Measurements from ENCODE around the gene FEZ2. TPM values are rescaled to one million over a fixed set of nuclear protein-coding genes. Genes with fewer than 3 reads are reported as not detected.

The FEZ2 gene
- total and polyA plus RNA-seq, 2 of the 8 experiments (the other 6 are each of a cell fraction or from before 2014, with no cell fraction given): 7.5 to 16.4 TPM

DNA sequence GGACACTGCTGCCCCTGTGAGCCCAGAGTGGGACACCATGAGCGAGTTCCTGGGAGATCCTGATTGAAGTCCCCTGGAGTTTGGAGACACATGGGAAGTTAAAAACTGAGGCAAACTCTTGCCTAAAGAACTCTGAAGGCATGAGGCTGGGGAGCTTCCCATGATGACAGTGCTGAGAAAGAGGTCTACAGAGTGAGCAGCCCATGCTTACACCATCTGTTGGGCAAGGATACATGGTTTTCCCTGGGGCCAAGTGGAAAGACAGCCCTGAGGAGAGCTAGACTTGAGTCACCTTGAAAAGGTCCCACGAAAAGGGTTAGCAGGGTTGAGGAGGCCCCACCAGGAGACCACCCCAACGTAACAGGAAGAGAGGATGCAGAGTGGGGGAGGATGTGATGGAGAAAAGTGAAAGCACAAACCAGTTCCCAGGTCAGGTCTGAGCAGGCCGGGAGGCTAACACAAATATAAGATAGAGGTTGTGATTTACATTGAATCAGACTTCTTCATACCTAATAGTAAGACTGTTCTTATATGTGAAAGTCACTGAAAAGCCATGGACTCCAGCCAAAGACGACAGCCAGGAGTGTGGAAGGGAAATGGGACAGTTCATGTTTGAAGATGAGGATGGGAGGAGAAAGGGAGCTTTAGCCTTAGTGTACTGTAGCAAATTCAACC lies 13.5 kb upstream of the FEZ2 start:
- H2AK5ac ChIP-seq (ENCODE audit: low read depth, low read length): no peak overlapping the region
- no peak overlapping the region for H2BK12ac ChIP-seq (ENCODE audit: low read depth, low read length)
- H3K36me3 ChIP-seq (ENCODE audit: control insufficient read depth in 2 of 4, insufficient read depth in 4 of 4, low read length in 3 of 4): no peaks in the 10 kb centered on the region
- 0 out of 2 replicates have a peak, but pooled peaks cover 2% of the 10 kb centered on the region for H3K79me1 ChIP-seq (ENCODE audit: low read depth, low read length)
- H3K4me1 ChIP-seq (replicated peaks in 1 of 4; ENCODE audit: control insufficient read depth in 3 of 4, insufficient read depth in 4 of 4, low read length in 3 of 4): peaks cover 0 to 10% (median 3%) of the 10 kb centered on the region in 4 experiments; a peak in 3 of 7 replicates
- H3K14ac ChIP-seq (ENCODE audit: insufficient read length): no peak overlapping the region
- no peak overlapping the region for H3K9ac ChIP-seq (replicated peaks in 1 of 4; ENCODE audit: extremely low read depth in 1 of 4, low read depth in 3 of 4, low read length in 3 of 4)
- H3K79me2 ChIP-seq (ENCODE audit: control insufficient read depth in 1 of 2, insufficient read depth in 2 of 2, low read length in 2 of 2): no peaks in the 10 kb centered on the region
- H2BK20ac ChIP-seq (ENCODE audit: low read length): no peak overlapping the region
- no peak overlapping the region for H4K8ac ChIP-seq (ENCODE audit: extremely low read depth, insufficient read depth, low read length)
- no peak overlapping the region for H2BK120ac ChIP-seq (replicated peaks; ENCODE audit: low read depth, low read length)
- no peak overlapping the region for H3K27ac ChIP-seq (ENCODE audit: low read depth, low read length)
- H3K4ac ChIP-seq (replicated peaks; ENCODE audit: insufficient read length, low read depth, low read length): no peak overlapping the region
- H3K27me3 ChIP-seq (replicated peaks in 1 of 4; ENCODE audit: control insufficient read depth in 3 of 4, extremely low read depth in 1 of 4, insufficient read depth in 3 of 4, low read length in 3 of 4): no peaks in the 10 kb centered on the region
- no peak overlapping the region for H4K5ac ChIP-seq (ENCODE audit: insufficient read length, low read depth, low read length)
- no peak overlapping the region for H3K23ac ChIP-seq (ENCODE audit: insufficient read length)
- no peak overlapping the region for H3K56ac ChIP-seq (replicated peaks; ENCODE audit: insufficient read length, low read depth, low read length)
- WGBS, 2 experiments (ENCODE audit: extremely low coverage in 1 of 2, insufficient coverage in 1 of 2, insufficient read length in 1 of 2, insufficient replicate concordance in 2 of 2, low coverage in 1 of 2, low lambda C conversion rate in 2 of 2, missing lambda C conversion rate in 1 of 2): 78% methylated on average over 5 of the region's 5 CpGs; no CpG with 5 or more reads in 1 of the 2 experiments
- H2AFZ ChIP-seq (ENCODE audit: low read length): no peak overlapping the region
- no peak overlapping the region for H3K4me2 ChIP-seq (ENCODE audit: insufficient read depth in 1 of 2, low read depth in 2 of 2, low read length in 2 of 2)
- no peak overlapping the region for H3K18ac ChIP-seq (ENCODE audit: extremely low read depth, low read length)
- H4K20me1 ChIP-seq (replicated peaks in 1 of 2; ENCODE audit: control insufficient read depth in 1 of 2, insufficient read depth in 2 of 2, low read length in 2 of 2): no peaks in the 10 kb centered on the region
- H3K4me3 ChIP-seq (ENCODE audit: extremely low read depth in 1 of 4, insufficient read depth in 2 of 4, low read depth in 3 of 4, low read length in 4 of 4): no peak overlapping the region
- H4K91ac ChIP-seq (replicated peaks; ENCODE audit: insufficient read length, low read length): no peak overlapping the region
- ChIA-PET POLR2A (ENCODE audit: partially characterized antibody) (interaction anchor here (0.6 kb wide), 1 partner anchor 1409 kb away, joined by 3 read pairs; no protein-coding TSS in a partner anchor), CTCF (ENCODE audit: partially characterized antibody) (interaction anchor here (0.6 to 1.4 kb wide), 2 partner anchors 24 to 80 kb away, joined by 3 to 4 read pairs; no protein-coding TSS in a partner anchor)
- DNase-seq (ENCODE audit: low read depth in 1 of 2, low spot score in 2 of 2): no peak
- no peaks in the 10 kb centered on the region for H3K9me3 ChIP-seq (ENCODE audit: insufficient read depth in 2 of 2, low read depth in 1 of 2, low read length in 1 of 2)
- H2BK15ac ChIP-seq (ENCODE audit: low read length): no peak overlapping the region
- FAIRE-seq: no peak
- no peaks in the 10 kb centered on the region for H3K23me2 ChIP-seq (ENCODE audit: low read depth, low read length)
- H2BK5ac ChIP-seq (ENCODE audit: low read depth, low read length): no peak overlapping the region
- TF ChIP-seq KDM4A (IDR thresholded peaks at IDR 0.05; ENCODE audit: low read depth, low read length, severe bottlenecking) (no peak), SIN3A (conservative IDR thresholded peaks at IDR 0.05 in 1 of 2, IDR thresholded peaks at IDR 0.05 in 1 of 2; ENCODE audit: low read depth in 1 of 2, low read length in 2 of 2) (no peak), EZH2 (IDR thresholded peaks at IDR 0.05; ENCODE audit: low read depth, low read length, severe bottlenecking) (no peak), RFX5 (IDR thresholded peaks at IDR 0.05; ENCODE audit: borderline replicate concordance, low read depth, low read length) (no peak), GTF2F1 (IDR thresholded peaks at IDR 0.05; ENCODE audit: borderline replicate concordance, low read depth, low read length) (no peak), RBBP5 (IDR thresholded peaks at IDR 0.05; ENCODE audit: borderline replicate concordance, low read depth, low read length) (no peak), SIX5 (IDR thresholded peaks at IDR 0.05; ENCODE audit: low read depth, low read length) (no peak), HDAC6 (IDR thresholded peaks at IDR 0.05; ENCODE audit: low read depth, low read length) (no peak), CBX8 (IDR thresholded peaks at IDR 0.05; ENCODE audit: borderline replicate concordance, low read depth, low read length) (no peak), SP1 (IDR thresholded peaks at IDR 0.05; ENCODE audit: low read depth, low read length) (no peak), BACH1 (IDR thresholded peaks at IDR 0.05; ENCODE audit: low read length) (no peak)
- TF ChIP-seq, protein P1, sequence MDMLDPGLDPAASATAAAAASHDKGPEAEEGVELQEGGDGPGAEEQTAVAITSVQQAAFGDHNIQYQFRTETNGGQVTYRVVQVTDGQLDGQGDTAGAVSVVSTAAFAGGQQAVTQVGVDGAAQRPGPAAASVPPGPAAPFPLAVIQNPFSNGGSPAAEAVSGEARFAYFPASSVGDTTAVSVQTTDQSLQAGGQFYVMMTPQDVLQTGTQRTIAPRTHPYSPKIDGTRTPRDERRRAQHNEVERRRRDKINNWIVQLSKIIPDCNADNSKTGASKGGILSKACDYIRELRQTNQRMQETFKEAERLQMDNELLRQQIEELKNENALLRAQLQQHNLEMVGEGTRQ (IDR thresholded peaks at IDR 0.05; ENCODE audit: low read length): no peak
